ENCODE measurements around the gene KCP.

Gene KCP

DNA sequence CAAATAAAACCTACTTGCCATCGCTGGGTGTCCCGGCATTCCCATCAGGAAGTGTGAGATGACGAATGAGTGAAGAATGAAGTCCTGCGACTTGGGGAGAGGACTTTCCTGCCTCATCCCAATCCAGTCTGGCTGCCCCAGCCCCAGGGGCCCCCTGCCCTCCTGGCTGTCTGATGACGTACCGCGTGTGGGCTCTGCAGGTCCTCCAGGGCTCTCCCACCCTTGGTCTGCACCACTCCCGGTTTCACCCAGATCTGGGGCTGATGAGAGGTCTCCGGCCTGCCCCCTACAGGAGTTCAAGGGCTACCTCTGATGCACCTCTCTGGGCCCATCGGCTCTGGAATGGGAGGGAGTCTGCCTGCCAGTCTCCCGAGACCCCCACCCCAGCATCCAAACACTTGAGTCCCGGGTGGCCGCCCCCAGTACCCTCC, 38.1 kb downstream of the KCP start:
- Histone ChIP-seq H3K9me3 (no peaks in the 10 kb centered on the region), H3K4me1 (ENCODE audit: control insufficient read depth in 1 of 2, insufficient read depth in 1 of 2, low read depth in 1 of 2, low read length in 1 of 2) (peaks cover 19 to 22% of the 10 kb centered on the region in 2 experiments), H3K36me3 (no peaks in the 10 kb centered on the region), H3K27me3 (peaks cover 55% of the 10 kb centered on the region), H3K4me3 (ENCODE audit: low read depth in 1 of 2, low read length in 1 of 2) (no peak overlapping the region), H3K27ac (no peak overlapping the region)
- TF ChIP-seq, protein P1, sequence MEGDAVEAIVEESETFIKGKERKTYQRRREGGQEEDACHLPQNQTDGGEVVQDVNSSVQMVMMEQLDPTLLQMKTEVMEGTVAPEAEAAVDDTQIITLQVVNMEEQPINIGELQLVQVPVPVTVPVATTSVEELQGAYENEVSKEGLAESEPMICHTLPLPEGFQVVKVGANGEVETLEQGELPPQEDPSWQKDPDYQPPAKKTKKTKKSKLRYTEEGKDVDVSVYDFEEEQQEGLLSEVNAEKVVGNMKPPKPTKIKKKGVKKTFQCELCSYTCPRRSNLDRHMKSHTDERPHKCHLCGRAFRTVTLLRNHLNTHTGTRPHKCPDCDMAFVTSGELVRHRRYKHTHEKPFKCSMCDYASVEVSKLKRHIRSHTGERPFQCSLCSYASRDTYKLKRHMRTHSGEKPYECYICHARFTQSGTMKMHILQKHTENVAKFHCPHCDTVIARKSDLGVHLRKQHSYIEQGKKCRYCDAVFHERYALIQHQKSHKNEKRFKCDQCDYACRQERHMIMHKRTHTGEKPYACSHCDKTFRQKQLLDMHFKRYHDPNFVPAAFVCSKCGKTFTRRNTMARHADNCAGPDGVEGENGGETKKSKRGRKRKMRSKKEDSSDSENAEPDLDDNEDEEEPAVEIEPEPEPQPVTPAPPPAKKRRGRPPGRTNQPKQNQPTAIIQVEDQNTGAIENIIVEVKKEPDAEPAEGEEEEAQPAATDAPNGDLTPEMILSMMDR (IDR thresholded peaks at IDR 0.05): no peak

DNA sequence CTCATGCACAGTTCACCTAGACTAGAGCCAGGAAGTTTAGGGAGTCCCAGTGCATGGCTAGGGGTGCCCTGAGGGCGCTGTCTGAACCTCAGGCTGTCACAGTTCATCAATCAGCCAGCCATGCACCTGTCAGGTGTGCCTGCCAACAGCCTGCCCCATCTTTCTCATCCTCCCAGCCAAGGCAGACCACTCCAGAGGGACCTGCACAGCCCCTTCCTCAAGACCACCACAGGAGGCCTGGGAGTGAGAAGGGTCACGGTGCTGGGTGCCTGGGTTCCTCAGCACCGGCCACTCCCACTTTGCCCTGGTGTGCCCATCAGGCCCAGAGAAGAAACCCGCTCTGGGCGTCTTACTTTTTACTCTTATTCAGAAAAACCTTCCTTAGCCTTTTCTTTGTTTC, 39.5 kb downstream of the KCP start:
- Histone ChIP-seq H3K4me3 (ENCODE audit: low read depth in 1 of 2, low read length in 1 of 2) (no peak overlapping the region), H3K27me3 (peaks cover 55% of the 10 kb centered on the region), H3K9me3 (no peaks in the 10 kb centered on the region), H3K36me3 (peaks cover 8% of the 10 kb centered on the region), H3K4me1 (ENCODE audit: control insufficient read depth in 1 of 2, insufficient read depth in 1 of 2, low read depth in 1 of 2, low read length in 1 of 2) (peaks cover 19 to 22% of the 10 kb centered on the region in 2 experiments), H3K27ac (no peak overlapping the region)
- TF ChIP-seq, protein P1 (IDR thresholded peaks at IDR 0.05): no peak

DNA sequence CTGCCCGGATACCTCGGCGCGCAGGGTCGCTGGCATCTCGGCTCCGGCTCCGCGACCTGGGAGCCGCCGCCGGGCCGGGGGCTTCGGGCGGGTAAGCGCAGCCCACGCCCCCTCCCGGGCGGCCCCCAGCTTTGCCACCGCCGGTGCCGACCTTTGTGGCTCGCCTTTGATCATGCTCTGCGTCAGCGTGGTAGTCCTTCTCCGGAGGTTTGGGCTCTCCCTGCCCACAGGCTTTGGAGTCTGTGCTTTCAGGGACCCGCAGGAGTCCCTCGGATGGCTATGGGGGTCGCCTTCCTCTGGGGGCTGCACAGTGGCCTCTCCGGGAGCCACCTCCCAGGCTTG, 40.6 kb downstream of the KCP start:
- TF ChIP-seq, protein P1 (IDR thresholded peaks at IDR 0.05): no peak
- Histone ChIP-seq H3K36me3 (peaks cover 19% of the 10 kb centered on the region), H3K27me3 (peaks cover 55% of the 10 kb centered on the region), H3K9me3 (no peaks in the 10 kb centered on the region), H3K4me3 (ENCODE audit: low read depth in 1 of 2, low read length in 1 of 2) (peak overlapping the region in 1 of 2 experiments; percentile 56), H3K4me1 (ENCODE audit: control insufficient read depth in 1 of 2, insufficient read depth in 1 of 2, low read depth in 1 of 2, low read length in 1 of 2) (peaks cover 19 to 22% of the 10 kb centered on the region in 2 experiments), H3K27ac (no peak overlapping the region)

DNA sequence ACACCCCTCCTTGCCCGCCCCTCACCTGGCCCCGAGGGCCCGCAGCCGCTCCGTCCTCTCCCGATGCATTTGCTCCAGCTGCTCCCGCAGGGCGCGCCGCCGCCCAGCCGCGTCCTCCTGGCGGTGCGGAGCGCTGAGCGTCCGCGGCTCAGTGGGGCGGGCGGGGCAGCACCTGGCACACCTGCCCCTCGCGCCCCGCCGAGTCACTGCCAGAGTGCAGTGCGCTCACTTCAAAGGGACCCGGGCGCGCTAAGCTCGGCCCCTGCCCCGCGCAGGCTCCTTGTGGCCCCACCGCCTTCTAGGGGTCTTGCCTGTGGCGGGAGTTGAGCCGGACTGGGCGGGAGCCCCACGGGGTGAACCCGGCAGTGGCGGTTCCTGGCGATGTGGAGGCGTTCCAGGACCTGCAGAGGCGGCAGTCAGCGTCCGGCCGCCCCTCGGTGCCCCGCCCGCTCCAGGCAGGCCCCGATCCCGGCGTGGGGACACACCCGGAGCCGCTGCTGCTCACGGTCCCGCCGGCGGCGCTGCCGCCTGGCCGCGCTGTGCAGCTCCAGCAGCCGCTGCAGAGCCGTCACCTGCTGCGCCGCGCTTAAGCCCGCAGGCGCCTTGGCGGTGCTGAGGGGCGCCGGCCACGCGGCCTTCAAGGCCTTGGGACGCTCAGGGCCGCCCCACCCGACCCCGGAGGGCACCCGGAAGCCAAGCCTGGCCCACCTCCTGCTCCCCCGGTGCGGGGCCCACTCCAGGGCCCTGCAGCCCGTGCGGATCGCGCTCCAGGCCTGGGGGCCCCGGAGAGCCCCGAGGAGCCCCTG, 41.2 kb downstream of the KCP start:
- TF ChIP-seq, protein P1 (IDR thresholded peaks at IDR 0.05): no peak

DNA sequence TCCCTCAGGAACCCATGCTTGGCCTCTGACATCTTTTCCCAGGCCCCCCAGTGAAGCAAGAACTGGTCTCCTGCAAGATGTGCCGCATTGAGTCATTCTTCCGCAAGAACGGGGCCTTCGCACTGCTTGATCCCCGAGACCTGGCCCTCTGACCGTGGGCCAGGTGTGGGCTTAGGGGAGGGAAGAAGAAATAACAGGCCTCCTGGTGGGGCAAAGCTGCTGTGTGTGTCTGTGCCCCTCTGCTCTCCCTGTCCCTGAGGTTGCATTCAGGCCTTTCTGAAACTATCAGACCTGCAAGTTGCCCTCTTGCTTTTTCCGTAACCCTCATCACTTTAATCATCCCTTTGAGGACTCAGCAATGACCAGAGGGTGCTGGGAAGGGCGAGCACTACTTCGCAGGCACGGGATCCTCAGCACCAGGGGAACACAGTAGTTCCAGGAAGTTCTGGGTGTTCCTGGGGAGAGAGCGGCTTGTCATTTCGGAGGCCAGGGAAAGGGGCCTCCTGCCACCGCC, 41.8 kb downstream of the KCP start:
- Histone ChIP-seq H3K36me3 (peaks cover 20% of the 10 kb centered on the region), H3K9me3 (no peaks in the 10 kb centered on the region), H3K27me3 (peaks cover 55% of the 10 kb centered on the region), H3K27ac (no peak overlapping the region), H3K4me3 (ENCODE audit: low read depth in 1 of 2, low read length in 1 of 2) (peak overlapping the region; percentile 35 to 56), H3K4me1 (ENCODE audit: control insufficient read depth in 1 of 2, insufficient read depth in 1 of 2, low read depth in 1 of 2, low read length in 1 of 2) (peaks cover 22 to 26% of the 10 kb centered on the region in 2 experiments)
- TF ChIP-seq, protein P1 (IDR thresholded peaks at IDR 0.05): no peak

More for the DNA sequence above, 41.2 kb downstream of the KCP start:
- peaks cover 19 to 22% of the 10 kb centered on the region in 2 experiments for H3K4me1 ChIP-seq (ENCODE audit: control insufficient read depth in 1 of 2, insufficient read depth in 1 of 2, low read depth in 1 of 2, low read length in 1 of 2)
- no peaks in the 10 kb centered on the region for H3K9me3 ChIP-seq
- peaks cover 55% of the 10 kb centered on the region for H3K27me3 ChIP-seq
- peak overlapping the region; percentile 35 to 56 for H3K4me3 ChIP-seq (ENCODE audit: low read depth in 1 of 2, low read length in 1 of 2)
- peaks cover 20% of the 10 kb centered on the region for H3K36me3 ChIP-seq
- H3K27ac ChIP-seq: no peak overlapping the region

All from neutrophil (primary cell).